CMK (cell line): ENCODE results near the gene PHACTR3.

Experiments
- DNase-seq: peaks from one replicate; pipeline ENCODE4 v3.0.0-alpha.2; 2010; ENCODE audit warnings: low read depth

The PHACTR3 gene

DNA sequence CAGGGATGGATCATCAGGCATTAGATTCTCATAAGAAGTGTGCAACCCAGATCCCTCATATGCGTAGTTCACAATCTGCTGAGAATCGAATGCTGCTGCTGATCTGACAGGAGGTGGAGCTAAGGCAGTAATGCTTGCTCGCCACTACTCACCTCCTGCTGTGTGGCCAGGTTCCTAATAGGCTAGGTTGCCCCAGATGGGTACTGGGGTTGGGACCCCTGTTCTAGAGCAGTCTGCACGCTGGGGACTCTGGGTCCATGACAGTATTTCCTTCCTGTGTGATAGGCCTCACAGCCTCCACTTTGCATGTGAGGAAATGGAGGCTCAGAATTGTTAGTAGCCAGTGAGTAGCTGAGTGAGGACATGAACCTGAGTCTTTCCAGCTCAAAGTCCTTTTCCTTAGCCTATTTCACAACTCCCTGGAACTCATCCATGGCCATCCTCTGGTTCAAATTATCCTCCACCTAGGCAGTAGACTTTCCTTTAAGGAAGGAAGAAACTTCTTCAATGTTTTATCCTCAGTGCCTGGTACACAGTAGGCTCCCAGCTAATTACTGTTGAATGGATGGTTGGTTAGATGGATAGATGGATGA lies 211.9 kb downstream of the PHACTR3 start:
- DNase-seq = no peak

- no peak for DNase-seq
These were observed 213.1 kb downstream of the PHACTR3 start for GRCh38 chr20:59817406-59817805.

GRCh38 chr20:59817846-59818615 lies 213.7 kb downstream of the PHACTR3 start:
- DNase-seq = no peak

- no peak for DNase-seq
These were observed 214.6 kb downstream of the PHACTR3 start for GRCh38 chr20:59818911-59819310.

- no peak for DNase-seq
These were observed 215.3 kb downstream of the PHACTR3 start for GRCh38 chr20:59819496-59820203.

DNA sequence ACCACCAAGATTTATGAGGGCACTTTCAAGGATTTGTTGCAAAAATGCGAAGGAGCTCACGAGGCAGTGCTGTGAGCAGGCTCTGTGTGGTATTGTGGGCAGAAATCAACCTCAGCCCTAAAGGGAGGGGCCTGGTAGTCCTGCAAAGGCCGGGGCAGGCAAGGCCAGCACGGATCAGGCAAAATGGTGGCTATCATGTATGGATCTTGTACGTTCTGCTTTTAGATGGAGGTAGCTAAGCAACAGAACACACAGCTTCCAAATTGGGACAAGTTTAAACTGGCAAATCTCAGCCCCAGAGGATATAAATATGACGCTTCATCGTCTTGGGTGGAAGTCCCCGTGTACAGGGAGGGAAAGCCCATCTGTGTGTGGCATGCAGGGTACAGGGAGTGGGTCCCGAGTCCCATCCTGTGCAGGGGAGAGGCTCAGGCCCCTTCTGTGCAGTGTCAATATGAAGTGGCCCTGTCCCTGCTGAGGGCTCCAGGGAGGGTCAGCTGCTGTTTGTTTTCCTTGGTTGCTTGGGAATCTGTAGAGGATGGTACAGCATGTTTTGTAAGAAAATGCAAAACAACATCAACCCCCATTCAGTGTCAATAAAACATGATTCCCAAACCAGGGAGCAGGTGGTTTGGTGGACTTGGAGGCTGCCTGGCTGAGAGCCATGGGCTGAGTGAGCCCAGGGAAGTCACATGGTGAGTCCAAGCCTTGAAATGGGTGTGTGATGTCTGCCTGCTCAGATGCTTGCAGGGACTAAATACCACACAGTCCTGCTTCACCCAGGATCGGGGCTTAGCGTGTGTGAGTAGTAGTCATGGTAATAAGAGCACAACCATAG lies 216.1 kb downstream of the PHACTR3 start:
- DNase-seq = no peak

DNA sequence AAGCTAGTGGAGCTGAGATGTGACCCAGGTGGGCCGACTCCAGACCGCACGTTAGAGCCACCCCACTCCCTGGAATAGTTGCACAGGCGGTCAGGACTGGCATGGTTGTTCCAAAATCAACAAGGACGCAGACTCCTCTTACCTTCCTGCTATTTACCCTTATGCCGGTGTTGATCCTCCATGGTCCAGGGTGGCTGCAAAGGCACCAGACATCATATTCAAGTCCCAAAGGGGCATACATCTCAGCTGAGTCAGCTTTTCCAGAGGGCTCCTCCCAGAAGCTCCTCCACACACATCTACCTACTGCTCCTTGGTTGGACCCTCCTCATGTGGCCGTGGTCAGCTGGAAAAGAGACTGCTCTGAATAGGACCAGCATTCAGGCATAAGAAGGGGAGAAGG lies 216.9 kb downstream of the PHACTR3 start:
- no peak for DNase-seq

DNA sequence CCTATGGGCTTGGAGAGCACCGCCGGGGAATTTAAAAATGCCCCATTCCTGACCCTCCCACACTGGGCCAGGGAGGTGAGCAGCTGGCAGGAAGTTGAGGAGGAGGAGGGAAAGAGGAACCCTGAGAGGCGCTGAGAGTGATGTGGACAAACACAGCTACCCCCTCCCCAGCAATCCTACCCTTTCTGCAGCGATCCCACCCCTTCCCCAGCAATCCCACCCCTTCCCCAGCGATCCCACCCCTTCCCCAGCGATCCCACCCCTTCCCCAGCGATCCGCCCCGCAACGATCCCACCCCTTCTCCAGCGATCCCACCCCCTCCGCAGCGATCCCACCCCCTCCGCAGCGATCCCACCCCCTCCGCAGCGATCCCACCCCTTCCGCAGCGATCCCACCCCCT lies 217.4 kb downstream of the PHACTR3 start:
- no peak for DNase-seq

- DNase-seq = no peak
These were observed 218.1 kb downstream of the PHACTR3 start for GRCh38 chr20:59822291-59823029.

DNA sequence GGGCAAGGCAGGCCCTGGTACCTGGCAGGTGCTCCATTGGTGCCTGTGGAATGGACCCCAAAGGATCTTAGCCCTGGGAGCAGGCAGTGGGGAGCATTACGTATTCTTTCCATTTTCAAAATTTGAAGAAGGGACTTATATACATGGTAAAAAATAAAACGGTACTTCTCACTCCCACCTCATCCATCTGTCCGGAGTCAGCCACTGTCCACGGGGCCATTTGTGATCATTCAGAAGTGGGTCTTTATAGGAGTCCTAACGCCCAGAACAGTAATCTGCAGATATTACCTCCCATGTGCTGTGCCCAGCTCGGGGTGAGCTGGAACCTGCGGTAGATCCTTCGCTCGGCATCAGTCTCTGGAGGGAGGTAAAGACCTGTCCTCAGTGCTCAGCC lies 218.7 kb downstream of the PHACTR3 start:
- DNase-seq = no peak

- no peak for DNase-seq
These were observed 219.3 kb downstream of the PHACTR3 start for GRCh38 chr20:59823491-59824259.

DNA sequence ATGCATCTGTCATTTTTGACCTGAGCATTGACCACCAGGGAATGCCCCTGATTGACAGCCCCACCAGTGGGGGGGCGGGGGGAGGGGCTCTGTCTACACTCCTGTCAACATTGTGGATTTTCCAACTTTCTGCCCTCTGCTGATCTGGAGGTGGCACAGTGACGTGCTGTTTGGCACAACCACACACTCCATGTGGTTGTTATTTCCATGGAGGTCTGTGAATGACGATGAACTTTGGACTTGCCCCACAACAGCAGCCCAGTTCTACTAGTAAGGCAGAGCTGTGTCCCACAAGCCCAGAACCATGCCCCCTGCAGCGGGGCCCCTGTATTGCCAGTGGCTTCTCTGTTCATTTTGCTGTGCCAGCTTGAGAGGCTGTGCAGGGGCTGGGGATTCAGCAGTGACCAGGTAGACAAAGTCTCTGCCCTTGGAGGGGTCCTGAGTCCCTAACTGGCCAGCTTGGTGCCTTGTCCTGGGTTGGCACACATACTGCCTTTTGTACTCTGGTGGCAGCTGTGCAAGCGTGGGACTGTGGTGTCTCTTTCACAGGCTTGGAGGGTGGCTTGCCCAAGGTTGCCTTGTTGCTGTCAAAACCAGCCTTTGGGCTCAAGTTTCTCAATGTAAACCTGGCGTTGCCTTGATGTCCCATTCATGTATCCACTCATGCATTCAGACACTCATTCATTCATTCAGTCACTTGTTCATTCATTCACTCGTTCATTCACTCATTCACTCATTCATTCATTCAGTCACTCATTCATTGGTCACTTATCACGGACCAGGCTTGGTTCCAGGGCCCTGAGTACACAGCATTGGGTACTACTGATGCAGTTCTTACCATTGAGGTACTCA lies 220.6 kb downstream of the PHACTR3 start:
- DNase-seq = no peak

DNA sequence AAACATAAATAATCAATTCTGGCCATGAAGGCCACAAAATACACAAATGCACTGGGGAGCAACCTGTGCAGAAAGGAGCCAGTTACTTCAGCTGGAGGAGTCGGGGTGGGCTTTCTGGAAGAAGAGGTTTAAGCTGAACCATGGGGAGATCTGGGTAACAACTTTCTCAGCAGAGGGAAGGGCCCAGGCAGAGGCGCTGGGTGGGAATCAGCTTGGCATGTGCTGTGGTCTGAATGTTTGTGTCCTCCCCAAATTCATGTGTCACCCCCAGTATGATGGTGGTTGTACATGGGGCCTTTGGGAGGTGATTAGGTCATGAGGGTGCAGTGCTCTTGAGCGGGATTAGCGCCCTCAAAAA lies 221.2 kb downstream of the PHACTR3 start:
- DNase-seq = no peak

DNA sequence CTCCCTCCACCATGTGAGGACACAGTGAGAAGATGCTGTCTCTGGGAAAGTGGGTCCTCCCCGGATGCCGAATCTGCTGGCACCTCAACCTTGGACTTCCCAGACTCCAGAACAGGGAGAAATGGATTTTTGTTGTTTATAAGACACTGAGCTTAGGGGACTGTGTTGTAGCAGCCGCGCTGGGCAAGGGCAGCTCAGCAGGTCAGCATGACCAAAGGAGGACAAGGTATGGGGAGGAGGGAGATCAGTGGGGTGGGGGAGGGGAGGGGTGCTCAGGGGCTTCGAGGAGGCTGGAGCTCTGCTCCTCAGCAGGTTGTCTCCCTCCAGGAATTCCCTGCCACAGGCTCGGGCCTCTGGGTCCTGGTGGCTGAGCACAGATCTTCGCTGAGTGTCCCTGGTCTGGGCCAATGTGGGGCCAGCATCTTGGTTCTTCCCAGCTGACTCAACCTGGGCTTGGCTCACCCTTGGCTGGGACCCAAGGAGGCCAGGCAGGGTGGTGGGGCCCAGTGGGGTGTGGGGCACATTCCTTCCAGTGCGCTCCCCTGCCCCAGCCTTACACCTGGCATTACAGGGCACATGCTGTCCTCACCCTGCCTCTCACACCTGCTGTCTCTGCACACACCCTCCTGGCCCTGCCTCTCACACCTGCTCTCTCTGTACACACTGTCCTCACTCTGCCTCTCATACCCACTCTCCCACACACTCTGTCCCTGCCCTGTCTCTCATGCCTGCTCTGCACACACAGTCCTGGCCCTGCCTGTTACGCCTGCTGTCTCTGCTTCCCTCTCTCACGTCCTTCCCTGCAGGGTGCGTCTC lies 221.8 kb downstream of the PHACTR3 start:
- DNase-seq = no peak

DNA sequence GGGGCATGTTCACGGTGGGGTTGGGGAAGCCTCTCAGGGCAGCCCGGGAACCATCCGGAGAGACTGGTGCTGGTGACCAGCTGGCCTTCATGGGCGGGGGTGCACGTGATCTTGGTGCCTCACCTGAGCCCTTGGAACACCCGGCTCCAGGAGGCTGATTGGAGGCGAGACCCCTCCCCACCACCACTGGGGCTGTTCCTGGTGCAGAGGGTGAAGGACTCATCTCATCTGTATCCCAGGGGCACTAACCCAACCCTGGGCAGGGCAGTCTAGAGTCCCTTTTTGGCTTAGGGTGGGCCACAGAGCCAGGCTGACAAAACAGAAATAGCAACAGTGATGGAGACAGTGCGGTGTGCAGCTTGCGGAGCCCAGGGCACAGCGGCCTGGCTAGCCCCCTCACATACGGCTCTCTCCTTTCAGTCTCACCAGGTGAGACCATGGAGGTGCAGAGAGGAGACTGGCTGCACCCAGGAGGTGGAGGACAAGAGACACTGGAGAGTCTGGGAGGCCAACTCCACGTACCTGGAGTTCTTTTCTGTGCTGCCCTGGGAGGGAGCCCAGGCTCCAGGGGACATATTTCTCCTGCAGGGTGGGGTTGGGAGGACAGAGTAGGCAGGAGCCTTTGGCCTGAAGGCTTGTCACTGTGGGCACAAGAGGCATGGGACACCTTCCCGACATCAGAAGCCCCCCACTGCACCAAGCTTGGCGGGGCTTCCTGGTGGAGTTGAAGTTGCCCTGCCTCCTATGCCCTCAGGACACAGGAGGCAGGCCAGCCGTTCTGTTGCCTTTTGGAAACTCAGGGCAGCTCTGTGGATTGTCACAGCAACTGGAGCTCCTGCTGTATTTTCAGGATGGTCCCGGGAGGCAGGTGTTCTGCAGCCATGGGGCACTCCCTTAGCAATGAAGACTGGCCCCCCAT lies 223.1 kb downstream of the PHACTR3 start:
- no peak for DNase-seq

GRCh38 chr20:59828125-59829053 lies 224.0 kb downstream of the PHACTR3 start:
- DNase-seq = no peak
